A204.1 (cell line): Measurements from ENCODE around the gene PARD6A.

Source experiments
- FAIRE-seq: peaks from 2 replicates; lab custom pipeline; 2012; peaks lifted over from hg19 to GRCh38; lab: Jason Lieb, UNC

PARD6A gene

DNA sequence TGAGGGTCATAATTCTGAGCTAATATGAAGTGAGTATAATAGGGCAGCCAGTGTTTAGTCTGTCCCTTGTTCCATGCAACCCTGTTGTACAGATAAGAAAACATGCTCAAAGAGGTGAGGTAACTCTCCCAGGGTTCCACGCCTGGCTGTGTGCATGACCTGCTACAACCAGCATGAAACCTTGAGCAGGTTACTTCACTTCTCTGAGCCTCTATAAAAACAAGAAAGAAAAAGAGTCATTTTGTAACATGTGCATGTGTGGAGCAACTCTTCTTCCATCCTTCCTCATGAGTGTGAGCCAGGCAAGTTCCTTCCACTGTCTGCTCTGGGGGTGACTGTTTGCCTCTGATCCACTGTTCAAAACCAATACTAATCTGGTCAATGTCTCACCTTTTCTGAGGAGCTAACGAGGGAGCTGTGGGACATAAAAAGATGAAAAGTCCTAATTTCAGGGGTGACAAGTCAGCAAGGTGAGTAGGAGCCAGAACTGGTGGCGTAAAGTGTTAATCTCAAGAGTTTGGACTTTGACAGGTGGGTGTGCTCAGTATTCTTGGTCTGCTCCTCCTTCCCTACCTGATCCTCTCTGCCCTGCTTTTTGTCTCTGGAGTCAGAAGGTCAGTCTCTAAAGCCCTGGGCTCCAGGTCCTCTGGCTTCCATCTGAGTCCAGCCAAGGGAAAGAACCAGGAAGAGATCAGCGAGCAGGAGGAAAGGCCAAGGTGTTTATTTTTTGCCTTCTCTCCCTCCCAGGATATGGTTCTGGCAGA is 36.8 kb downstream of the PARD6A start:
- no peak for FAIRE-seq

DNA sequence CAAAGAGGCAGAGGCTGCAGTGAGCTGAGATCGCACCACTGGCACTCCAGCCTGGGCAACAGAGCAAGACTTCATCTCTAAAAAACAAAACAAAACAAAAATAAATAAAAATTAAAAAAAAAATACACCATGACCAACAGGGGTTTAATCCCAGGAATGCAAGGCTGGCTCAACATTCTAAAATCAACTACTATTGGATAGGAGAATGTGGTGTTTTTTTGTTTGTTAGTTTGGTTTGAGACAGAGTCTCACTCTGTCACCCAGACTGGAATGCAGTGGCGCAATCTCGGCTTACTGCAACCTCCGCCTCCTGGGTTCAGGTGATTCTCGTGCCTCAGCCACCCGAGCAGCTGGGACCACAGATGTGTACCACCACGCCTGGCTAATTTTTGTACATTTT is 38.5 kb downstream of the PARD6A start:
- FAIRE-seq: no peak

DNA sequence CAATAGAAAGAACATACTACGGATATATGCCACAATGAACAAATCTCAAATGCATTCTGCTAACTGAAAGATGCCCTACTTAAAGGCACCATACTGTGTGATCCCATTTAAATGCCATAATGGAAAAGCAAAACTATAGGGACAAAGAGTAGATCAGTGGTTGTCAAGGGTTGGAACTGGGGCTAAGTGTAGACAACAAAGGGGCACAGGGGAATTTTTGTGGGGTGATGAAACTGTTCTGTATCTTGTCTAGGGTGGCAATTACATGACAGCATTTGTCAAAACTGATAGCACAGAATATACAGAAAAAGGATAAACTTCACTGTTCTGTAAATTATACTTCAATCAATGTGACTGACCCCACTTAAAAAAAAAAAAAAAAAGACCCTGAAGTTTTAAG is 40.7 kb downstream of the PARD6A start:
- FAIRE-seq: no peak

DNA sequence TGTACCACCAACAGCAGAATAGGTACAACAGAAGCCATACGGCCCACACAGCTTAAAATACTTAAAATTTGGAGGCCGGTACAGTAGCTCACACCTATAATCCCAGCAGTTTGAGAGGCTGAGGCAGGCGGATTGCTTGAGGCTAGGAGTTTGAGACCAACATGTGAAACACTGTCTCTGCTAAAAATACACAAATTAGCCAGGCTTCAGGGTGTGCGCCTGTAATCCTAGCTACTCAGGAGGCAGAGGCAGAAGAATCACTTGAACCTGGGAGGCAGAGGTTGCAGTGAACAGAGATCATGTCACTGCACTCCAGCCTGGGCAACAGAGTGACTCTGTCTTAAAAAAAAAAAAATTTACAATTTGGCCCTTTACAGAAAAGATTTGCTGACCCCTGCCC is 41.4 kb downstream of the PARD6A start:
- FAIRE-seq: no peak

DNA sequence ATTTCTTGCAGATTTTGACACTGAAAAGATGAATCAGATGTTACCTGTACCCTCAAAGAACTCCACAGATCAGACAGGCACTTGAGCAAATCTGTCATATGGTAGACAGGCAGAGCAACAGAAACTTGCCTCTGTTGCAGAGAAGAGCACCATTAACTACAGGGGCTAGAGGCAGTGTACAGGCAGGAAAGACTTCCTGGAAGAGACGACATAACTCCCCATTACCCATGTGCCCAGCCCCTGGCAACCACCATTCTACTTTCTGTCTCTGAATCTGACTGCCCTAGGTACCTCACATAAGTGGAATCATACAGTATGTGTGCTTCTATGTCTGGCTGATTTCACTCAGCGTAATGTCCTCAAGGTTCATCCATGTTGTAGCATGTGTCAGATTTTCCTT is 42.9 kb downstream of the PARD6A start:
- FAIRE-seq: no peak

DNA sequence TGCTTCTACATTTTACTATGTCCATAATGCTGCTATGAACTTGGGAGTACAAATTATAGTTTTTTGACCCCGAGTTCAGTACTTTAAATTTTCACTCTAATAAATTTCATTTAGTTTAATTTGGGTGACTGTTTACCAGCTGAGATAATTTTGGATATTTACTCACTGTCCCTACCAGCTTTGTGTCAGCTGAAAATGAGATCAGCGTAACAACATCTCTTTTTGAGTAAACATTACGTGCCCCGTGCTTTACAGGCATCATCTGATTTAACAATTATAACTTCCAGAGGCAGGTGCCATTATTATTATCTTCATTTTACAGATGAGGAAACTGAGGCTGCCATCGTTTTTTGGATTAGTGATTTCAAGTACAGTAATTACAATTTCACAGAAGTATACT is 43.4 kb downstream of the PARD6A start:
- FAIRE-seq: no peak

DNA sequence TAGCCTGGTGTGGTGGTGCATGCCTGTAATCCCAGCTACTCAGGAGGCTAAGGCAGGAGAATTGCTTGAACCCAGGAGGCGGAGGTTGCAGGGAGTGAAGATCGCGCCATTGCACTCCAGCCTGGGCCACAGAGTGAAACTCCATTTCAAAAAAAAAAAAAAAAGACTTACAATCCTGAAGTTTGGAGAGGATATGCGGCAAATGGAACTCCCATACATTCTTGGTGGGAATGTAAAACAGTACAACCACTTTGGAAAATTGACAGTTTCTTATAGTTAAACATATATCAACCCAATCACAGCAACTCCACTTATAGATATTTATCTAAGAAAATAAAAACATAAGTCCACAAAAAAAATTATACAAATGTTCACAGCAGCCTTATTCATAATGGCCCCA is 46.5 kb downstream of the PARD6A start:
- no peak for FAIRE-seq

DNA sequence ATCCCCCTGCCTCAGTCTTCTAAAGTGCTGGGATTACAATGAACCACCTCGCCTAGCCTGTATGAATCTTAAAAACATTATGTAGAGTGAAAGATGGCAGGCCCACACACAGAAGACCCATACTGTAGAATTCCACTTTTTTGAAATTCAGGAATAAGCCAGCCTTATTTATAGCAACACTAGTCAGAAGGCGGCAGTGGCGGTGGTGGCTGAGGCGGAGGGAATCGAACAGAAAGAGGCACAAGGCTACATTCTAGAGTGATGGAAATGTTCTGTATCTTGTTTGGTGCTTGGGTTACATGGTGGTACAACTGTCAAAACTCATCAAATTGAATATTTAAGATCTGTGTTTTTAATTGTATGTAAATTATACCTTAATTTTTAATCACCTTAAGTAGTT is 47.0 kb downstream of the PARD6A start:
- no peak for FAIRE-seq

DNA sequence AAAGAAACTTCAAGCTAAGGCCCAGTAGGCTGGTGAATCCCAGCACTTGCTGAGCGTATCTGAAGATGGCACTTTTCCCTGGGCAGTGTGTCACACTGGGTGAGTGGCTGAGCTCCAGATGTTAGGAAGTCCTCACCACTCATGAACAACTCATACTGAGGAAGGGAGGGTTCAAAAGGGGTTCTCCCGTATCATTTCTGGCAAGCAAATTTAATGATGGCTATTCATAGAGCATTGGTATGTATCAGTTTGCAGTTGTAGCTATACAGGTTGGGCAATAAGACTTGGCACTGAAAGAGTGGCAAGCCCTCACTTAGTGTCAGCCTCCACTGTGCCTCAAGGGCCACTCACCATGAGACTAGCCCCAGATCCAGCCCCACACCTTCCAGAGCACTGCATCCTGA is 47.6 kb downstream of the PARD6A start:
- FAIRE-seq: no peak

DNA sequence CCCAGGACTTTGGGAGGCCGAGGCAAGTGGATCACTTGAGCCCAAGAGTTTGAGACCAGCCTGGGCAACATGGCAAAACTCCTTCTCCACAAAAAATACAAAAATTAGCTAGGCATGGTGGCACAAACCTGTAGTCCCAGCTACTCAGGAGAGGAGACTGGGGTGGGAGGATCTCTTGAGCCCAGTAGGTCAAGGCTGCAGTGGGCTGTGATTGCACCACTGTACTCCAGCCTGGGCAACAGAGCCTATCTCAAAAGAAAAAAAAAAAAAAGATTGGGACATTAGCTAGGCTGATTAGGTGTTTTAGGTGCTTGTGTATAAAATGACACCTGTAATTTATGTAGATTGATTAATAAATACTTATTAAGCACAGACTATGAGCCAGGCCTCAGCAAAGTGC is 48.3 kb downstream of the PARD6A start:
- no peak for FAIRE-seq

DNA sequence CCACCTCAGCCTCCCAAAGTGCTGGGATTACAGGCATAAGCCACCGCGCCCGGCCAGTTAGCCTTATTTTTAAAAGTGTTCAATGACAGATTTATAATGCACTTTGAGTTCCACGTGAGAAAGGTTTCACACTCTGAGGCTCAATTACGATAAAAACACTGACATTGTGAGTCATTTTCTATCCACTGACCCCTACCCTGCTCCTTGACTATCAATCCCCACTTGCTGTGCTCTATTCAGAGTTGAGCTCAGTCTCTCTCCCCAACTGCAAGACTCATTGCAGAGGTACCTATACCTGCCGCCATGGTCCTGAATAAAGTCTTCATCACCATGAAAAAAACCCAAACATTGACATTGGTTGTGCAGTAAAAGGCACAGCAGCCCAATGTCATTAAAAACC is 49.8 kb downstream of the PARD6A start:
- no peak for FAIRE-seq
